Pancreas (tissue), 10 donors: ENCODE measurements around the gene ADAMTSL2. TPM values are rescaled to one million over a fixed set of nuclear protein-coding genes. Genes with fewer than 3 reads are reported as not detected.

Experiments
- ATAC-seq, 4 donors: fragments of 200-7000 bp; cut with Tn5 transposase; one replicate each; pipeline versions ENCODE4 v1.8.0 to v1.9.1; 2020; ENCODE audit warnings: mild to moderate bottlenecking in 4 of 4, moderate library complexity in 4 of 4
- DNase-seq, 6 donors: peaks; one replicate each; pipeline ENCODE4 v3.0.0-alpha.2; 2020
- FAIRE-seq: peaks from 2 replicates; lab custom pipeline; 2012; peaks lifted over from hg19 to GRCh38; lab: Jason Lieb, UNC
- H3K27ac ChIP-seq, 4 donors: fragments of 200-600 bp; sonication (generic); 1 replicate in 3 of 4; 2 replicates in 1 of 4; pipeline versions ENCODE4 v1.5.0 to v1.8.0; 2020
- H3K27me3 ChIP-seq, 4 donors: fragments of 200-600 bp; one replicate each; pipeline ENCODE4 v1.8.0; 2021
- H3K36me3 ChIP-seq, 3 donors: fragments of 200-600 bp; sonication (generic) in 1 of 3; one replicate each; pipeline versions ENCODE4 v1.5.0 to v1.8.0; 2020 to 2021
- H3K4me1 ChIP-seq, 3 donors: fragments of 200-600 bp; one replicate each; pipeline ENCODE4 v1.8.0; 2021
- H3K4me3 ChIP-seq, 4 donors: fragments of 200-600 bp; sonication (generic) in 2 of 4; one replicate each; pipeline versions ENCODE4 v1.5.0 to v1.8.0; 2020 to 2021
- H3K9me3 ChIP-seq, 4 donors: fragments of 200-600 bp; one replicate each; pipeline ENCODE4 v1.8.0; 2021
- CTCF ChIP-seq, 4 donors: fragments of 200-600 bp; sonication (generic) in 3 of 4; IDR thresholded peaks; one replicate each; pipeline versions ENCODE4 v1.5.0 to v1.8.0; 2021; ENCODE audit warnings: antibody characterized with exemption in 4 of 4
- WGBS, 2 donors: extraction: QIAGEN DNeasy Blood & Tissue Kit; methylation state at CpG; one replicate each; pipeline ENCODE4 v1.1.7; 2013; 5-methylcytosine and 5-hydroxymethylcytosine counted together
- intact Hi-C, 3 donors: fragments of 100-400 bp; cut with DNase I; formaldehyde crosslinking; loops; one replicate each; pipeline versions ENCODE4 v1.11.1 to v1.14.2; 2022
- polyA plus RNA-seq, 2 donors: library from polyadenylated mRNA; stranded (reverse); fragments of 200-250 nt; gene quantifications; one replicate each; pipeline ENCODE4 v1.2.3, GENCODE V29; 2013
- total RNA-seq, 6 donors: library from RNA; stranded (reverse); fragmentation: NEBNext Ultra II Directional in 4 of 6; extraction: Animal tissue kit (Norgen Biotek cat#: 25700) in 4 of 6; gene quantifications; one replicate each; pipeline versions ENCODE4 v1.2.1 to v1.2.4, GENCODE V29; 2021 to 2023
- donor health status: healthy with polysubstance abuse.
- donor health status: DM: no; HTN: no; CAD: no; lungs with moderate emphysema.
- donor health status: DM: no; HTN: no; CAD: no.
- donor health status: control.
- donor health status: control.
- donor health status: Bipolar disorder and iron deficiency.
- donor health status: DM: yes; HTN: yes; CAD: no.
- donor health status: DM: no; HTN: no; CAD: no.
- donor health status: DM: no; HTN: no; CAD: no.
- donor health status: DM: yes; HTN: yes; CAD: no.

The ADAMTSL2 gene
- total and polyA plus RNA-seq, 8 donors: 1.5 to 12.9 (median 3.2) TPM

- 92 to 94% methylated on average over 9 of the region's 9 CpGs for WGBS, 2 donors
- no peak overlapping the region for H3K4me3 ChIP-seq
- intact Hi-C loops: loop anchor here in 1 of 3 donors (10.0 kb wide), 1 partner anchor 458 kb away; the partner anchor contains the start of gene VAV2
- H3K9me3 ChIP-seq: no peaks in the 10 kb centered on the region
- DNase-seq: no peak
- FAIRE-seq: no peak
- TF ChIP-seq CTCF (IDR thresholded peaks at IDR 0.05): no peak
- no peaks in the 10 kb centered on the region for H3K27me3 ChIP-seq
- H3K4me1 ChIP-seq: no peaks in the 10 kb centered on the region
- no peak overlapping the region for H3K27ac ChIP-seq
- no peak for ATAC-seq
- H3K36me3 ChIP-seq: no peaks in the 10 kb centered on the region
These were observed 2.0 kb downstream of the ADAMTSL2 start for GRCh38 chr9:133536536-133536935.

- DNase-seq (peak in 1 of 6 donors; percentile 69), FAIRE-seq (no peak), ATAC-seq (no peak)
- Histone ChIP-seq H3K4me3 (no peak overlapping the region), H3K27me3 (no peaks in the 10 kb centered on the region), H3K4me1 (no peaks in the 10 kb centered on the region), H3K9me3 (no peaks in the 10 kb centered on the region), H3K27ac (no peak overlapping the region), H3K36me3 (no peaks in the 10 kb centered on the region)
- TF ChIP-seq CTCF (IDR thresholded peaks at IDR 0.05): no peak
- 89 to 93% methylated on average over 16 of the region's 16 CpGs for WGBS, 2 donors
- intact Hi-C loops: loop anchor here in 1 of 3 donors (10.0 kb wide), 1 partner anchor 458 kb away; the partner anchor contains the start of gene VAV2
These were observed 2.8 kb downstream of the ADAMTSL2 start for GRCh38 chr9:133537257-133537656.

- 85 to 94% methylated on average over 14 of the region's 14 CpGs for WGBS, 2 donors
- H3K36me3 ChIP-seq: no peaks in the 10 kb centered on the region
- no peaks in the 10 kb centered on the region for H3K9me3 ChIP-seq
- intact Hi-C loops: loop anchor here in 1 of 3 donors (10.0 kb wide), 1 partner anchor 457 kb away; the partner anchor contains the start of gene VAV2
- no peaks in the 10 kb centered on the region for H3K4me1 ChIP-seq
- ATAC-seq (no peak), FAIRE-seq (no peak), DNase-seq (no peak)
- no peak for TF ChIP-seq CTCF (IDR thresholded peaks at IDR 0.05)
- no peak overlapping the region for H3K4me3 ChIP-seq
- H3K27me3 ChIP-seq: no peaks in the 10 kb centered on the region
- H3K27ac ChIP-seq: no peak overlapping the region
These were observed 3.7 kb downstream of the ADAMTSL2 start for GRCh38 chr9:133538176-133538575.

GRCh38 chr9:133538851-133539833, 4.6 kb downstream of the ADAMTSL2 start:
- 40 to 49% methylated on average over 46 to 47 of the region's 47 CpGs for WGBS, 2 donors
- no peak for TF ChIP-seq CTCF (IDR thresholded peaks at IDR 0.05)
- Histone ChIP-seq H3K9me3 (no peaks in the 10 kb centered on the region), H3K27me3 (no peaks in the 10 kb centered on the region), H3K4me3 (peak overlapping the region in 2 of 4 donors; percentile 22 to 29), H3K4me1 (no peaks in the 10 kb centered on the region), H3K36me3 (no peaks in the 10 kb centered on the region), H3K27ac (no peak overlapping the region)
- FAIRE-seq (no peak), ATAC-seq (peak in 3 of 4 donors; percentile 33 to 62 (median 59)), DNase-seq (no peak)
- intact Hi-C loops: loop anchor here in 1 of 3 donors (10.0 kb wide), 1 partner anchor 456 kb away; the partner anchor contains the start of gene VAV2
